HG03280 (cell line): ENCODE measurements around the gene EIF5A.
A peak's percentile ranks its signal among the peaks of the same experiment; 100 is the strongest.

Experiments used
- ATAC-seq: cut with Tn5 transposase; IDR thresholded peaks from one replicate; pipeline ENCODE4 v1.9.1; 2021; ENCODE audit warnings: mild to moderate bottlenecking, moderate library complexity; ENCODE audit not compliant: unreplicated experiment

Gene EIF5A

GRCh38 chr17:7284911-7285310 is 22.5 kb upstream of the EIF5A start:
- ATAC-seq: no peak

DNA sequence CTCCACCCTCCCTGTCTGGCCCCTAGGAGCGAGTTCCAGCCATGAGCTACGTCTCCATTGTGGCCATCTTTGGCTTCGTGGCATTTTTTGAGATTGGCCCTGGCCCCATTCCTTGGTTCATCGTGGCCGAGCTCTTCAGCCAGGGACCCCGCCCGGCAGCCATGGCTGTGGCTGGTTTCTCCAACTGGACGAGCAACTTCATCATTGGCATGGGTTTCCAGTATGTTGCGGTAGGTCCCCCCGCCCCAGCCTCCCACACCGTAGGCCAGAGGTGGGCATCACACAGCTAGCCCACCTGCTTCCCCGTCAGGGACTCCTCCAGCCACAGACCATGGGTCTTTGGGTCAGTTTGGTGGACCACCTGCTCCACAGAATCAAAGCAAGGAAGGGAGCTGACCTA is 21.7 kb upstream of the EIF5A start:
- no peak for ATAC-seq

- no peak for ATAC-seq
Measured at GRCh38 chr17:7289256-7290032, 18.0 kb upstream of the EIF5A start.

- no peak for ATAC-seq
Measured at GRCh38 chr17:7290166-7290565, 17.3 kb upstream of the EIF5A start.

DNA sequence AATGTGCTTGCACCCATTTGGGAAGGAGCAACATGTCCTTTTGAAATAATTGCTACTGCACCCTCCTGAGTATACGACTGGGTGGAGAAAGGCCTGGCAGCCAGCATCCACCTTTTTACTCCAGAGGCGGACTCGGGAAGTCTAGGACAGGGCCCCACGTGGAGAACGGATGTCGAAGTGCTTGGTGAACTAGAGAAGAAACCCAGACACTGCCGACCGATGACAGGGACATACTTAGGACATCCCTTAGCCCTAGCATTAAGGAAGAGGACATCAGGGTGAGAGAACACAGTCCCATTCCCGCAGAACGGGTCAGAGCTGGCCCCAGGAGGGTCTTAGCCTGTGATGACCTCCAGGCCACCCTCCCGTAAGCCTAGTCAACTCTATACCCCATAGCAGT is 16.7 kb upstream of the EIF5A start:
- no peak for ATAC-seq

- no peak for ATAC-seq
Measured at GRCh38 chr17:7292194-7292593, 15.2 kb upstream of the EIF5A start.

DNA sequence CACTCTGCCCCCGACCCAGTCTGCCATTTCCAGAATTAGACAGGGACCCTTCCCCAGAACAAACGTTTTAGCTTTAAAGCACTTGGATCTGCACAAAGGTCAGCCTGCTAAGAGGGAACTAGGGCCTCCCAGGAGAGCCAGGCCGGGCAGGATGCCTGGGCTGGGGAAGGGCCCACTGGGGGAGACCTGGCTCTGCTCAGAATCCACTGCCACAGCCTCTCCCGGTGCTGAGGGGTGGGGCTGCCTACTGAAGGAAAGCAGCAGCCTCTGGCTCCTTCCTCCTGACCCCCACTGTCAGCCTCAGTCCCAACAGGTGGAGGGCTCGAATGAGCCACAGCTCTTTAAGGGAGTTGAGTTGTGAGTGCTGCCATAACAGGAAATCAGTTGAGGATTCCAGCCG is 14.7 kb upstream of the EIF5A start:
- ATAC-seq: no peak

GRCh38 chr17:7293159-7293558 is 14.3 kb upstream of the EIF5A start:
- ATAC-seq: no peak

DNA sequence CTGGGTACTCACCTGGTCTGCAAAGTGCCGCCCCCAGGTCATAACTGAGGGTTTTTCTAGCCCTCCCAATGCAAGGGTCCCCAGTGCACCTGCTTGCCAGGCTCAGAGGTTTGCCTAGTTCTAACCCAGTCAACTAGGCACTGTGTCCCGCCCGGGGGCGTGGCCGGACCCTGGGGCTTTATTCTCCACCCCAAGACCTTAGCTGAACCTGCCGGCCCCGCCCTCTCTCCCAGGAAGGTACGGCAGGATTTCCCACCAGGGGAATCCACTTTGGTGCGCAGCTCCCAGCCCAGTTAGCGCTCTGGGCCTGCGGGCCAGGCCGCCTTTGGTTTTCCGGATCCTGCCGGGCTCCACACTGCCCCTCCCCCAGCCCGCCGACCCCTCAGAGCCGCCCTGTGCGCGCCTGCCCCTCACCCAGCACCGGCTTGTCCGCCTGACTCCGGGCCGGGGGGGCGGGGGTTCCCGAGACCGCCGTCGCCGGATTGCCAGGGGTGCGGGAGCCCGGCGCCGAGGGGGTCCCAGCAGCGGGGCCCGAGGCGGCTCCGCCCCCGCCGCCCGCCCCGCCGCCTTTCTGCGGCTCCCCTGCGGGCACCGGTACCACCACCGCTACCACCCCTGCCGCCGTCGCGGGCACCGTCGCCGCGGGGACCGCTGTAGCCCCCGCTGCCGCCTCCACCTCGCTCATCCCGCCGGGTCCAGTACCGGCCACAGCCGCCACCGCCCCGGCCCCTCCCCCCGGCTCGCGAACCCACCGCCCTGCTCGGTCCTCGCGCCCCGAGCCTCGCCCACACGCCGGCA is 13.4 kb upstream of the EIF5A start:
- no peak for ATAC-seq

DNA sequence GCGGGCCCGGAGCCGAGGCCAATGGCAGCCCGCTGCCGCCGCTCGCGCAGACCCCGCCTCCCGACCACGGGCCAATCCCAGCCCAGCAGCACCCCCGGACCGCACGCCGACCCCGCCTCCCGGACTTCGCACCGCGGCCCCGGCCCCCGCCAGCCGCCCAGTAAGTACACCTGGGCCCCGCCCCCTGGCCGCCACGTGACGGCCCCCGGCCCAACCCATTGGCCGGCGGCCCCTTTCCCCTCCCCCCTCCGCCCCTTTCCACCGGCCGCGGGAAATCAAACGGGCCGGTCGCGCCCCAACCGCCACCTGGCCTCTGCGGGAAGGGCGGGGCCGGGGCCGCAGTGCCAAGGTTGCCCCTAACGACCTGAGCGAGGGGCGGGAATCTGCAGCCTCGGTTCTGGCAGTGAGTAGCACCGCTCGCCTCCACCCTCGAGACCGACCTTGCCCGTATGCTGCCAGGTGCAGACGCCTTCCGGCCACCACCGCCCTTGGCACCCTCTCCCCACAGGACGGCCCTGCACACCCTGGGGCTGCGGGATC is 12.7 kb upstream of the EIF5A start, which contains the start of gene YBX2:
Gene YBX2 (minus strand): TSS at position 26 of the 540 bp plus-strand sequence. CDS start 139 bp downstream, outside the sequence.
- peak; percentile 53 for ATAC-seq

- no peak for ATAC-seq
Measured at GRCh38 chr17:7295230-7296180, 11.9 kb upstream of the EIF5A start.

GRCh38 chr17:7296189-7296861 is 11.1 kb upstream of the EIF5A start:
- ATAC-seq: no peak

GRCh38 chr17:7304179-7304578 is 3.2 kb upstream of the EIF5A start:
- ATAC-seq: no peak

DNA sequence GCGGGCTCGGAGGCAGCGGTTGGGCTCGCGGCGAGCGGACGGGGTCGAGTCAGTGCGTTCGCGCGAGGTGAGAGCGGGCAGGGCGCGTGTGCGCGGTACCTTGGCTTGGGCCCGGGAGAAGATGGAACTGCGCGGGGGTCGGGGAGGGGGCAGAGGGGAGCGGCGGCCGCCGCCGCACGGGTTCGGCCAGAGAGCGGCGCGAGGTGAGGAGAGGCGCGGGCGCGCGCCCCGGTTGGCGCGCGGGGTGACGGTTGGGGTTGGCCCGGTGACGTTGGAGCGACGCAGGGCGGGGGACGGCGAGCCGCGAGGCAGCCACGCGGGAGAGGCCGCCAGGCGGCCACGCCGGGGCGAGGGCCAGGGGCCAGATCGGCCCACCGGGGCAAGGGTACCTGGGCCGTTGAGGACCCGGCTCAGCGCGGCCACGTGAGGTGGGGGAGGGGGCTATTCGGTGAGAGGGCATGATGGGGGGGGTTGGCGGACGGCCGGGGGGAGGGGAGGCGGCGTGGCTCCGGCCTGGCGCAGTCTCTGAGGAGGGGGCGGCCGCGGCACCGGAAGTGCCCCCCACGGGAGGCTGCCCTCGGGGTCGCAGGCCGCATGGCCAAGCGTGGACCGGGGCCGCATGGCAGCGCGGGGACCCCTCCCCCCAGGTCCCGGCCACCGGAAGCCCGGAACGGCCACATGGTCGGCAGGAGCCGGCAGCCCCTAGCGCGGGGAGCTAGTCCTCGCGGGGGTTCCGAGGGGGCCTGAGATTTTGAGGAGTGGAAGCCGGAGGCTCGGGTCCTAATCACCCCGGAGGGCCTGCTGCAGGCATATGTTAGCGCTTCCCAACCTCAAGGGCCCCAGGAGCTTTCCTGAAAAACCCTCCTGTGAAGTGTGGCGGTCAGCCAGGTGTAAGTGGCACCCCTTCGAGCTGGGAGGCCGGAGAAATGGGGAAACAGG is 527 bp downstream of the EIF5A start:
- peak; percentile 9 for ATAC-seq

DNA sequence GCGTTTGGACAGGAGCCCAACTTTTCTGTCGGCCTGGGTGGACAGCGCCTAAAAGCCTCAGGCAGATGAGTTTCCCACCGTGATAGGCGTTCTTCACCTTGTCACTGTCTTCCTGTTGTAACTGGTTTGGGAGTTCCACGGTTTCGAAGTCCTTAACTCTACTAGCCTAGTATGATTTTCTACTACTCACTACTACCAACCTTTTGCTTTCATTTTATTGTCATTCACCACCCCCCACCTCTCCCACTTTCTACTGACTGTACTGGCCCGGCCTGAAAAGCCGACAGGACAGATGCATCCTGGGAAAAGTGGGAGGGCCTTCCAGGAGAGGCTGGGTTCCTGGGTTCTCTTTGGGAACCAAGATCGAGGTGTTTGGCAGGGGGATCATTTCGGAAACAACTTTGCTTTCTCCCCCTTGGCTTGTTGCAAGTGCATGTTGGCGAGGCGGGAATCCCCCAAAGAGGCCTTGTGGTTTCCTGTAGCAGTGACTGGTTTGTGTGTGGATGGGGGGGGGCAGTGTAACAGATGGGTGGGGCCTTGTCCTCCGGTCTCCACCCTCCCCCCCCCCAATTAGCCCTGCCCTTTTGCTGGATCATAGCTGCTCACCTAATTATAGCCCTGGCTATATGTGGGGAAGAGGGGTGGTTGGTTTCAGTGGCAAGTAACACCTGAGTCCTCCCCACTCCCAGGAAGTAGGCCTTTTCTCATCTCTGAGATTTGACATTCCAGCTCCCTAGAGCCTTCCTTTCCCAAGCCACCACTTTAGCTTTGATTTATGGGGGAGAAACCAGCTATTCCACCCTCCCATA is 1.4 kb downstream of the EIF5A start:
- no peak for ATAC-seq

- no peak for ATAC-seq
Measured at GRCh38 chr17:7309628-7310027, 2.2 kb downstream of the EIF5A start.

DNA sequence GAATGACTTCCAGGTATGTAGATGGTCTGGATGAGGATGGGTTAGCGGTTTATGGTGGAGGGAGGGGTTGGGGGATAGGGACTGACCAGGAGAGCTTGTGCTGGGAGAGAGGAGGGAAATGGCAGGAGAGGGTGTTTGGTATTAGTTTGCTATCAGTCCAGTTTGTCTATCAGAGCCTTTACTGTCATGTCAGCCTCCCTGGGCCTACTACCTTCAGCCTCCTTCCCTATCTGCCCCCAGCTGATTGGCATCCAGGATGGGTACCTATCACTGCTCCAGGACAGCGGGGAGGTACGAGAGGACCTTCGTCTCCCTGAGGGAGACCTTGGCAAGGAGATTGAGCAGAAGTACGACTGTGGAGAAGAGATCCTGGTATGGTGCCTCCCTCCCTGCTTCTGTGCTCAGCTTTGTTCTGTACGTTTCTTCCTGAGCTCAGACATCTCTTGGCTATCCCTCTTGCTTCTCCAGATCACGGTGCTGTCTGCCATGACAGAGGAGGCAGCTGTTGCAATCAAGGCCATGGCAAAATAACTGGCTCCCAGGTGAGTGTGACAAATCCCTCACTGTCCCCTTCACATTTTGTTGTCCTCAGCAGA is 3.8 kb downstream of the EIF5A start:
- no peak for ATAC-seq
